Islet of Langerhans (tissue), 1 donor: Measurements from ENCODE around the gene EZH1.

Source experiments
- FAIRE-seq: peaks from one replicate; lab custom pipeline; 2011; peaks lifted over from hg19 to GRCh38; lab: Jason Lieb, UNC

EZH1 gene

GRCh38 chr17:42744806-42745617 is at the start of gene EZH1:
Gene EZH1, minus strand, starts transcription at chr17:42745040. Its CDS starts 16,099 bp downstream, at chr17:42728941.
- FAIRE-seq = no peak

- no peak for FAIRE-seq
Observed at GRCh38 chr17:42792545-42792944, 47.7 kb upstream of the EZH1 start.

DNA sequence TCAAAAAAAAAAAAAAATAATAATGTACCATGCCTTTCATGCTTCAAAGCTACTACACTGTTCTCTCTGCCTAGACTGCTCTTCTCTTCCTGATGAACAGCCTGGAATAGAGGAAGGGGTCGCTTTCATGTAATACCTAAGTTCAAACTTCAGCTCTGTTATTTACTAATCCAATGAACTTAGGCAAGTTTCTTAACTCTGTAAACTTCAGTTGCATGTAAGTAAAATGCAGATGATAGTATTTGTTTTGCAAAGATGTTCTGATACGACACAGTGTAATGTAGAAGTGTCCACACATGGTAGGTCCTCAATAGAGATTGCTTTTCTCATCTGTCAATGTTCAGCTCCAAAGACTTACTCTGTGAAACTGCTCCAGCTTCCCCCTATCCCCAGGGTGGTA is 47.1 kb upstream of the EZH1 start:
- no peak for FAIRE-seq

- no peak for FAIRE-seq
Observed at GRCh38 chr17:42787266-42787665, 42.4 kb upstream of the EZH1 start.

DNA sequence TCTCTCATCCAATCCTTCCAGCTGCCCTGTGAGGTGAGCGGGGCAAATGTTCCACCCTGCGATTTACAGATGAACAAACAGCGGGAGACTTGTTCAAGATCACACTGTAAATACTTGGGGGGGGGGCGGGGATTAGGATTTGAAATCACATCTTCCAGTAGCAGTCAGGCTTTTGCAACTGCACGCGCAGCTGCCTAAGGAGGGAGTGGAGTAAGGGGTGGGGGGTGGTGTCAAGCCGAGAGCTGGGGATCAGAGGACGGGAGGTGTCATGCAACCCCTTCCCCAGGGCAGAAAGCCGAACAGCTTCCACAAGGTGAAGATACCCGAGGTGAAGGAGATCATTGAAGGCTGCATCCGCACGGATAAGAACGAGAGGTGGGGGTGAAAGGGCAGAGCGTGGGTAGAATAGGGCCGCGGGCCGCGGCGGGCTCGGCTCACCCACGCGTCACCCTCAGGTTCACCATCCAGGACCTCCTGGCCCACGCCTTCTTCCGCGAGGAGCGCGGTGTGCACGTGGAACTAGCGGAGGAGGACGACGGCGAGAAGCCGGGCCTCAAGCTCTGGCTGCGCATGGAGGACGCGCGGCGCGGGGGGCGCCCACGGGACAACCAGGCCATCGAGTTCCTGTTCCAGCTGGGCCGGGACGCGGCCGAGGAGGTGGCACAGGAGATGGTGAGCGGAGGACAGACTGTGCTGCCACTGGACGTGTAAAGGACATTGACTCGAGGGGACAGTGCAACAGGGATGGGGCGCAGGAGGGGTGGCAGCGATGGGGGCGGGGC is 40.2 kb upstream of the EZH1 start:
- FAIRE-seq = no peak

GRCh38 chr17:42784409-42784808 is 39.6 kb upstream of the EZH1 start:
- no peak for FAIRE-seq

- no peak for FAIRE-seq
Observed at GRCh38 chr17:42783791-42784138, 38.9 kb upstream of the EZH1 start.

DNA sequence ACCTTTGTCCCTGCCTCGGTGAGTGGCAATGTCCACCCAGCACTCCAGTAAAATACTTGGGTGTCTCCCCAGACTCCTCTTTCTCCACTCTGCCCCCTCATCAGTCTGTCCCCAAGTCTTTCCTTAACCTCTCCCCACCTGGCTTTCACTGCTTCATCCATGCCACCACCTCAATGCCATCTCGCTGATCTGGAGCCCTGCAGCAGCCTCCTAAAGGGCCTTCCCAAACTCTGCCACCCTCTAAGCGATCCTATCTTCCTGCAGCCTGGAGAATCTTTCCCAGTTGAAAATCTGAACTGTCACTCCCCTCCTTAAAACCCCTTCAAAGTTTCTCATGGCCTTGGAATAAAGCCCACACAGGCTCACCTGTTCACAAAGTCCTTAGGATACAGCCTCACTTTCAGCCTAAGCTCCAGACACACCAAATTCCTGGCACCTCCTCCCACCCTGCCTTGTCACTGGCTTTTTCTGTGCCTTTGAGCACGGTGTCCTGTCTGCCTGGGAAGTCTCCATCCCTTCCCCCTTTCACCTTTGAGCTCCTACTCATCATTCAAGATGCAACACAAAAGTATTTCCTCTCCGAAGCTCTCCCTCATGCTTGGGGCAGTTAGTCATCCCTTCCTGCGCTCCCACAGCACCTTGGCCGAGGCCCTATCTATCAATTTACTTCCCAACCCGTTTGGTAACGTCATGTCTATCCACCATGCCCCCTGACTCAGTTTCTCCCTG is 38.4 kb upstream of the EZH1 start:
- FAIRE-seq = no peak

DNA sequence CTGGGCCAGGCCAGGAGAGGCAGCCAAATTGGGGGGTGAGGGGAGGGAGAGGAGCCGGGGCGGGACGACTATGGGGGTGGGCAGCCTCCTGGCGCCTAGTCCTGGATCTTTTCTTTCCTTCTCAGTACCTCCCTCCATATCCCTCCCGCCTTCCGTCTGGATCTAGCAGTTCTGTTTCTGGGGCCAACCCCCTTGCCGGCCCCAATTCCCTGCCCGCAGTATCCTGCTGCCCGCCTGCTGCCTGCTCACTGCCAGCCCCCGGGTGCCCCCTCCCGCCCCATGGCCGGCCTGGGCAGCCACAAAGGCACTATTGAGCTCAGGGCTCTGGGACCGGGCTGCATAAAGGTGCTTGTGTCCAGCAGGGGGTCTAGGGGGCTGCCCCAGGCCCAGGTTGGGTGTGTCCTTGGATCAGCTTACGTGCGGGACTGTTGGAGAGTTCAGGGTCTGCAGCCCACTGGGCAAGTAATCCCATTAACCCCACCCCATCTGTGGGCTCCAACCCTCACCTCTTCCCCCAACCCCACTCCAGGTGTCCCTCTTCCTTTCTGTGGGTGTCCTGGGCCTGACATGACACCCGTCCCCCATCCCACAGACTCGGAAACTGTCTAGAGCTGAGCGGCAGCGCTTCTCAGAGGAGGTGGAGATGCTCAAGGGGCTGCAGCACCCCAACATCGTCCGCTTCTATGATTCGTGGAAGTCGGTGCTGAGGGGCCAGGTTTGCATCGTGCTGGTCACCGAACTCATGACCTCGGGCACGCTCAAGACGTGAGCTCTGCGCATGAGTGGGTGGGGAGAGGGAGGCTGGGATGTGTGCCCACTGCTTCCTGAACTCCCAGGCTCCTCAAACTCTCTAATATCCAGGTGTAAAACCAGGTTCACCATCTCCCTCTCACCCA is 37.6 kb upstream of the EZH1 start:
- no peak for FAIRE-seq

DNA sequence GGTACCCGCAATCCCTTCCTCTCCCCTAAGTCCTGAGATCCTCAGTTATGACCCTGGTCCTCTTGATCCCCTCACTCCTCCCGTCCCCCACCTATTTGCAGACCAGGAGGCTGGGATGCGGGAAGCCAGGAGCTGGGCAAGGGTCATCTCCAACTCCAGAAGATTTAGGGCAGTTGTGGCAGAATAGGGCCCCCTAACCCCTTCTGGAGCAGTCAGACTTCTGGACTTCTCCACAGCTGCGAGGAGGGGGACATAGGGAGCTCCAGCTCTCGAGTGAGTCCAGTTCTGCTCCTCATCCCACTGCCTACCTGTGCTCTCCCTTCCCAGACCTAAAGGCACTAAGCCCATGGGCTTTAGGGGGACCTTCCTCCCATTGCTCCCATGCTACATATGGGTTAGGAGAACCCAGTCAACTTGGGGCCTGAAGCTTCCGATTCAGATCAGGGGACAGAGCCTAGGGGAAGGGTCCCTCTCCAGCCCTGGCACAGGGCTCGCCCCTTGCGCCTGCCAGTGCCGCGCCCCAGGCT is 36.9 kb upstream of the EZH1 start:
- FAIRE-seq = no peak

DNA sequence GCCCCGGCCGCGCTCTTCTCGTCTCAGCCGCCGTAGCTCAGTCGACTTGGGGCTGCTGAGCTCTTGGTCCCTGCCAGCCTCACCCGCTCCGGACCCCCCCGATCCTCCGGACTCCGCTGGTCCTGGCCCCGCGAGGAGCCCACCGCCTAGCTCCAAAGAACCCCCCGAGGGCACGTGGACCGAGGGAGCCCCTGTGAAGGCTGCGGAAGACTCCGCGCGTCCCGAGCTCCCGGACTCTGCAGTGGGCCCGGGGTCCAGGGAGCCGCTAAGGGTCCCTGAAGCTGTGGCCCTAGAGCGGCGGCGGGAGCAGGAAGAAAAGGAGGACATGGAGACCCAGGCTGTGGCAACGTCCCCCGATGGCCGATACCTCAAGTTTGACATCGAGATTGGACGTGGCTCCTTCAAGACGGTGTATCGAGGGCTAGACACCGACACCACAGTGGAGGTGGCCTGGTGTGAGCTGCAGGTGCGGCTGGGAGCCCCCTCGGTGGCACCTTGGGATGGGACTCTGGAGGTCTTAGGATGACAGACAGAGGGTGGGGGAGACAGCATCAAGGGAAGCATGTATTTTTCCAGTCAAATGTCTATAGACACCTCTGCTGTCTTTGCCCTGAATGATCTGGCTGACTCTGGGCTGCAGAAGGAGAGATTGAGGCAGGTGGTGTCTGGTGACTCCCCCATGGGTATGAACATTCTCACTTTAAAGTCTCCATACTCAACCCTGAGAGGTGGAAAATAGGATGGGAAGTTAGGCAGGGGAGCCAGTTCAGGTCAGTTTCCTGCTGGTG is 36.2 kb upstream of the EZH1 start:
- FAIRE-seq = no peak

GRCh38 chr17:42779936-42780850 is 35.4 kb upstream of the EZH1 start, which contains the start of gene WNK4:
Gene WNK4, plus strand, starts transcription at chr17:42780610. Its CDS starts 89 bp downstream, at chr17:42780699.
- FAIRE-seq = no peak

- FAIRE-seq = no peak
Observed at GRCh38 chr17:42779304-42779935, 34.6 kb upstream of the EZH1 start.

DNA sequence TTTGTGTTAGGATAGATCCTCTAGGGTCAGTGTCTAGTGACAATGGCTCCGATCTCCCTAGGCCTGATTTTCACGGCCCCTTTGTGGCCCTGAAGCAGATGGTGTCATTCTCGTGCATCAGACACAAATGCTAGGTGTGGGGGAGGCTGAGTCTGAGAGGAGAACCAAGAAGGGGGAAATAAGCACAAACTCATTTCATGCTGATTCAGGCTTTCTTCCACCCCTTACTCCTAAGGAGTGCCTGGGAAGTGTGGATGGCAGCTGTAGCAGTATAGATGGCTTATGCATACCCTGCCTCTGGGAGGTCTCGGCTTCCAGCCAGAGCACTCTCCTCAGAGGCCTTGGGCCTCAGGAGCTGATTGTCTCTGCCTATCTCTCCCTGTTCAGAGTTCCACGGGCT is 33.7 kb upstream of the EZH1 start:
- FAIRE-seq = no peak

GRCh38 chr17:42775534-42776098 is 30.8 kb upstream of the EZH1 start:
- FAIRE-seq = no peak

- no peak for FAIRE-seq
Observed at GRCh38 chr17:42774066-42774745, 29.4 kb upstream of the EZH1 start.

GRCh38 chr17:42773290-42774035 is 28.6 kb upstream of the EZH1 start, which contains the start of gene VPS25:
Gene VPS25, plus strand, starts transcription at chr17:42773449. Its CDS starts 27 bp downstream, at chr17:42773476.
- no peak for FAIRE-seq
